ENCODE measurements around the gene ZNRF2.
A peak's percentile ranks its signal among the peaks of the same experiment; 100 is the strongest.

ZNRF2 gene

DNA sequence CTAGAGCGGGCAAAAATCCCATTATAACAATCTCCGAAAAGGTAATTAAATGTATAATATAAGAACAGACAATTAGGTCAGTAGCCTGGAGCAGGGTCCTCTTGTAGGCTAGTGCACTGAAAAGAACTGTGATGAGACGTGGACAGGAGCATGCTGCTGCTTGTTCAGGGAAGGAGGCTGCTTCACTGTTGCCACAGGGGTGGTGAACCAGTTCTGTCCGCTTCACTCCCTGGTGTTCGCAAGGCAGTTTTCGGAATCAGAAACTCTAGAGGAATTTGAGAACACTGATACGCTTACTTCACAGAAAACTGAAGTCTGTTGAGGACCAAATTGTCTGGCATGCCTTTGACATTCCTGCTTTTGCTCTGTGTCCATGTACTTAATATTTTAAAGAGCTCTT, 17.4 kb downstream of the ZNRF2 start:
- TF ChIP-seq POLR2A (IDR thresholded peaks at IDR 0.05; ENCODE audit: low read depth, low read length) (no peak), SPI1 (IDR thresholded peaks at IDR 0.05; ENCODE audit: low read depth, low read length) (no peak), TAF1 (IDR thresholded peaks at IDR 0.05; ENCODE audit: low read depth, low read length) (no peak), POLR2AphosphoS5 (IDR thresholded peaks at IDR 0.05; ENCODE audit: low read depth, low read length) (no peak), POU2F2 (IDR thresholded peaks at IDR 0.05; ENCODE audit: low read depth, low read length) (no peak), PAX5 (IDR thresholded peaks at IDR 0.05; ENCODE audit: insufficient read depth, low read length, severe bottlenecking) (no peak)
- FAIRE-seq, result no peak

DNA sequence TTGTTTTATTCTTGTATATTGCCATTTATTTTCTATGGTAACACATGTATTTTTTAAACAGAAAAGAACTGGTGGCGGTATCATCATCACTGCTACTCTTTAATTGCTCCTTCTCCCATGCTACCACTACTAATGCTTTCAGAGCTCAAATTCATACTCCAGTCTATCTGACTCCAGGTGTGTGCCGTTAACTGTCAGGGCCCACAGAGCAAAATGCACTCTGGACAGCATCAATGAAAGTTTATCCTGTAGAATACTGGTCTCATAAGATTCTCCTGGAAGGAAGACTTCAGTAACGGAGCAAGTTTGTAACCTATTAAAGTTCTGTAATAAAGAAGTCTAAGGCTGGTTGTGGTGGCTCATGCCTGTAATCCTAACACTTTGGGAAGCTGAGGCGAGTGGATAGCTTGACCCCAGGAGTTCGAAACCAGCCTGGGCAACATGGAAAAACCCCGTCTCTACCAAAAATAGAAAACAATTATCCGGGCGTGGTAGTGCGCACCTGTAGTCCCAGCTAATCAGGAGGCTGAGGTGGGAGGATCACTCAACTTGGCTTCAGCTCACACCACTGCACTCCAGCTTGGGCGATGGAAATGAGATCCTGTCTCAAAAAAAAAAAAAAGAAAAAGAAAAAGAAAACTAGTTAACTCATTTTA, 18.4 kb downstream of the ZNRF2 start:
- no peak for TF ChIP-seq POLR2A (IDR thresholded peaks at IDR 0.05; ENCODE audit: low read depth, low read length)
- TF ChIP-seq PAX5 (IDR thresholded peaks at IDR 0.05; ENCODE audit: insufficient read depth, low read length, severe bottlenecking), result no peak
- TF ChIP-seq POU2F2 (IDR thresholded peaks at IDR 0.05; ENCODE audit: low read depth, low read length), result no peak
- TF ChIP-seq POLR2AphosphoS5 (IDR thresholded peaks at IDR 0.05; ENCODE audit: low read depth, low read length), result no peak
- no peak for TF ChIP-seq TAF1 (IDR thresholded peaks at IDR 0.05; ENCODE audit: low read depth, low read length)
- no peak for TF ChIP-seq SPI1 (IDR thresholded peaks at IDR 0.05; ENCODE audit: low read depth, low read length)
- no peak for FAIRE-seq

More for the DNA sequence above, 17.4 kb downstream of the ZNRF2 start:
- no peak for DNase-seq (ENCODE audit: insufficient read length, low spot score)

DNA sequence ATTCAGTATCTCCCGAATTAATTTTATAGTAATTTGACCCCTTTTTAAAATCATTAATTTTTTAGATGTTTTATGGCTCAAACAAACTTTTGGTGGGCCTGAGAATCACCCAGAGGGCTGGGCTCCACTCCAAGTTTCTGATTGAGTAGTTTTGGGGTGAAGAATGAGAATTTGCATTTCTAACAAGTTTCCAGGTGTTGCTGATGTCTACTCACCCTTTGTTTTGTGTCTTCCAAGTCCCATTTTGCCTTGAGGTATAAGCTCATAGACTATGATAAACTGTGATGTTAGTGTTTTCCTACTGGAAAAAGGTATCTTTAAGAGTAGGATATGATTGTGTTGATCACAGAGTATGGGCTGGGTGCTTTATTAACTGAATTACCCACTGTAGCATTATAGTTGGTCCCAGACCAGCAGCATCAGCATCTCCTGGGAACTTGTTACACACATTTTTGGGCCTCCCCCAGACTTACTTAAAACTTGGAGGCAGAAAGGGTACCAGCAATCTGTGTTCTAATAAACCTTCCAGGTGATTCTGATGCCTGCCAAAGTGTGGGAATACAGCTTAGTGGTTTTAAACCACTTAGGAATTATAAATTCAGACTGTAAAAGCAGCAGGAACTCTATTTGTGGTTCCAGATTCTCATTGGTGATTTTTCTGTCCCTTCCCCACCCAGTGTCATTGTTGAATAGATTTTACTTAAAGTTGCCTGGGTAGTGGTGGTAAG, 19.1 kb downstream of the ZNRF2 start:
- no peak for TF ChIP-seq PAX5 (IDR thresholded peaks at IDR 0.05; ENCODE audit: insufficient read depth, low read length, severe bottlenecking)
- no peak for TF ChIP-seq POLR2AphosphoS5 (IDR thresholded peaks at IDR 0.05; ENCODE audit: low read depth, low read length)
- TF ChIP-seq POLR2A (IDR thresholded peaks at IDR 0.05; ENCODE audit: low read depth, low read length), result no peak
- TF ChIP-seq POU2F2 (IDR thresholded peaks at IDR 0.05; ENCODE audit: low read depth, low read length), result no peak
- no peak for TF ChIP-seq SPI1 (IDR thresholded peaks at IDR 0.05; ENCODE audit: low read depth, low read length)
- no peak for TF ChIP-seq TAF1 (IDR thresholded peaks at IDR 0.05; ENCODE audit: low read depth, low read length)
- no peak for DNase-seq (ENCODE audit: insufficient read length, low spot score)
- FAIRE-seq, result peak; percentile 75

More for the DNA sequence above, 18.4 kb downstream of the ZNRF2 start:
- no peak for DNase-seq (ENCODE audit: insufficient read length, low spot score)

DNA sequence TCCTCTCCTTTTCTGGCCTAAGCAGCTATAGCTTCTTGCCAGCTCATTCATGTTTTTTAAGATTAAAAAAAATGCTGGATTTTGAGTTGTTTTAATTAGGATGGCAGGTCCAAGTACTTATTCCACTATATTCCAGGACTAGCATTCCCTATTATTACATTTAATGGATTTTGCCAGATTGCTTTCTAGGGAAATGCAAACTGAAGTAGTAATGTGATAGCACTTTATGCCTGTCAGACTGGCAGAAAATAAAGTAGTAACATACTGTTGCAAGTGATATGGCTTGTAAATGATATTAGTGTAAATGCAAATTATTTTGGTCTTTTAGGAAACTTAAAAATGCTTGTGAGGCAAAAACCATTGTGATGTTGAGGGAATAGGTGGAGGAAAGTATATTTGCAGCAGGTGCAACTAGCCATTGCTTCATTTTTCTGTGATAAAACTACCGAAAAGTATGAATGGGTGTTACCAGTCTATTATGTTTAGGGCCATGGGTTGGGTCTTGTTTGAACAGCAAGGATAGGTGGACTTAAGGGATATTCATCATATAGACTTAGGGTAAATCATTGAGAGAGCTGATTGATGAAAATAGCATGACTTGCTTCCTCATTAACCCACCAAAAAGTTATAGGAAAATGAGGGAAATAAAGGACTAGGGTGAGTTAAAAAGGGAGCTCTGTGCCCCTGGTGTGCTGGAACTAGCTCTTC, 19.9 kb downstream of the ZNRF2 start:
- FAIRE-seq (no peak), DNase-seq (ENCODE audit: insufficient read length, low spot score) (no peak)
- TF ChIP-seq POLR2A (IDR thresholded peaks at IDR 0.05; ENCODE audit: low read depth, low read length) (no peak), TAF1 (IDR thresholded peaks at IDR 0.05; ENCODE audit: low read depth, low read length) (no peak)

DNA sequence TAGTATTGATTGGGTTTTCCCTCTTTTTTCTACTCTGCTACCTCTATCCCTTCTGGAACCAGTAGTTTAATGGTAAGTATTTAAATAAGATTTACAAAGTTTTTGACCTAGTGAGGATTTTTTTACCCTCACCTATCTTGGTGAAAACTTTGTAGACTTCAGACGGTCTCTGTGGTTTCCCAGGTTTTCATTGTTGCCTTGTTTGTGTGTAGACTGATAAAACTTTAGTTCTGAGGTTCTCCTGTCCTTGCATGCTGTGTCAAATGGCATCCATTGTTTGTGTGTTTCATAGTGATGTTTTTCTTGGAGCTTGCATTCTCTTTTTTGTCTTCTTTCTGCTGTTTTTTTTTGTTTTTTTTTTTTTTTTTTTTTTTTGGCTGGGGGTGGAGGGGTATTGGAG, 22.6 kb downstream of the ZNRF2 start:
- TF ChIP-seq POLR2A (IDR thresholded peaks at IDR 0.05; ENCODE audit: low read depth, low read length), result no peak
- no peak for TF ChIP-seq POLR2AphosphoS5 (IDR thresholded peaks at IDR 0.05; ENCODE audit: low read depth, low read length)
- TF ChIP-seq POU2F2 (IDR thresholded peaks at IDR 0.05; ENCODE audit: low read depth, low read length), result no peak
- no peak for TF ChIP-seq TAF1 (IDR thresholded peaks at IDR 0.05; ENCODE audit: low read depth, low read length)
- no peak for TF ChIP-seq PAX5 (IDR thresholded peaks at IDR 0.05; ENCODE audit: insufficient read depth, low read length, severe bottlenecking)
- TF ChIP-seq SPI1 (IDR thresholded peaks at IDR 0.05; ENCODE audit: low read depth, low read length), result no peak
- FAIRE-seq (no peak), DNase-seq (ENCODE audit: insufficient read length, low spot score) (no peak)

DNA sequence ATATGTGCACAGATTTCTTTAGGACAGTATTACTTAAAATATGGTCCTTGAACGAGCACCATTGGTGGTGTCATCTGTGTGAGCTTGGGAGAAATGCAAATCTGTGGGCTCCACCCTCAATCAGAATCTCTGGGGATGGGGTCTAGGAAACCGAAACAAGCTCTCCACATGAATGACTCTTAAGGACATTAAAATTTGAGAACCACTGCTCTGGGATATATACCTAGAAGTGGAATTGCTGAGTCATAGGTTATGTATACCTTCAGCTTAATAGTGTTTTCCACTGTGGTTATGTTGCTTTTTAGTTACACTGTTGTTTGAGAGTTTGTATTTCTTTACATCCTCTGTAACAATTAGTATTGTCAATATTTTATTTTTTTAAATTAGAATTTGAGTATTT, 24.0 kb downstream of the ZNRF2 start:
- TF ChIP-seq TAF1 (IDR thresholded peaks at IDR 0.05; ENCODE audit: low read depth, low read length), result no peak
- TF ChIP-seq POLR2AphosphoS5 (IDR thresholded peaks at IDR 0.05; ENCODE audit: low read depth, low read length), result no peak
- no peak for TF ChIP-seq POLR2A (IDR thresholded peaks at IDR 0.05; ENCODE audit: low read depth, low read length)
- no peak for TF ChIP-seq POU2F2 (IDR thresholded peaks at IDR 0.05; ENCODE audit: low read depth, low read length)
- TF ChIP-seq PAX5 (IDR thresholded peaks at IDR 0.05; ENCODE audit: insufficient read depth, low read length, severe bottlenecking), result no peak
- no peak for FAIRE-seq
- no peak for DNase-seq (ENCODE audit: insufficient read length, low spot score)

DNA sequence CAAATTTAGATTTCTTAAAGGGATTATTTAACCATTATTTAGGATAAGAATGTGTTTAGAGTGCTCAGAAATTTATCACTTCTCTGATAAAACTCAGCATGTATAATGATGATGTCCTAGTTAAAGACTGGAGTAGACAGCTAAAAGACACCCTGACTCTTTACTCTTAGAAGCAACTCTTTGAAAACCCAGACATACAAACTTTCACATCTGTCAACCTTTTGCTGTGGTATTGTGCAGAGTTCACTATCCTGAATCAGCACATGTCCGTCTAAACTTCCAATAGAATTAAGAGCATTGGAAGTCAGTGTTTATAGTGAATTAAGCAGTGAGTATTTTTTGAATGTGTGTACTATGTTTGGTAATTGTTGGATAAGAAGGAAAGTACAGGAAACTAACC, 24.9 kb downstream of the ZNRF2 start:
- TF ChIP-seq TAF1 (IDR thresholded peaks at IDR 0.05; ENCODE audit: low read depth, low read length) (no peak), POLR2AphosphoS5 (IDR thresholded peaks at IDR 0.05; ENCODE audit: low read depth, low read length) (no peak), POU2F2 (IDR thresholded peaks at IDR 0.05; ENCODE audit: low read depth, low read length) (no peak)
- DNase-seq (ENCODE audit: insufficient read length, low spot score), result no peak
- FAIRE-seq, result no peak

DNA sequence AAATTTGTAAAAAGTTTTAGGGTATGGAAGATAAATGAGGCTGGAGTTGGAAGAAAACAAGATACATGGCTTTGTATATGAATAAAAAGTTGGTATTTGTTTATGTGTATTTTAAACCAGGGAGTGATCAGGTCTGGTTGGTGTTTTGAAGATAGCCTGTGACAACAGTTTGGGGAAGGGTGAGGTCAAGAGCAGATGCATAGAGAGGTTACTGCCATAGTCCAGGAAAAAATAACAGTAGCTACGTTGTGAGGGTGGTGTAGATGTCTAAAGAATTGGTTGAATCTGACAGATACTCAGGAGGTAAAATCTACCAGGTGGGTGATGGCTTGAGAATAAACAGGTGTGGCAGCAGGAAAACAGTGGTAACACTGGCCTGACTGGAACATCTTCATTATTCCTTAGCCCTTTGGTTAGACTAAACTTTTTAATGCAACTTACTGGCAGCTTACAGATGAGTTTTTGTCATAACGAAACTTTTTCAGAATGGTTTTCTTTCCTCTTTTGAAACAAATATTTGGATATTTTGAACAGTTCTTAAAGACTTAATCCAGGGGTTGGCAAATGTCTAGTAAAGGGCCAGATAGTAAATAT, 25.5 kb downstream of the ZNRF2 start:
- peak; percentile 61 for FAIRE-seq
- no peak for TF ChIP-seq PAX5 (IDR thresholded peaks at IDR 0.05; ENCODE audit: insufficient read depth, low read length, severe bottlenecking)
- TF ChIP-seq SPI1 (IDR thresholded peaks at IDR 0.05; ENCODE audit: low read depth, low read length), result no peak
- no peak for TF ChIP-seq POLR2AphosphoS5 (IDR thresholded peaks at IDR 0.05; ENCODE audit: low read depth, low read length)
- no peak for TF ChIP-seq POU2F2 (IDR thresholded peaks at IDR 0.05; ENCODE audit: low read depth, low read length)
- TF ChIP-seq POLR2A (IDR thresholded peaks at IDR 0.05; ENCODE audit: low read depth, low read length), result no peak
- no peak for TF ChIP-seq TAF1 (IDR thresholded peaks at IDR 0.05; ENCODE audit: low read depth, low read length)
- no peak for DNase-seq (ENCODE audit: insufficient read length, low spot score)

DNA sequence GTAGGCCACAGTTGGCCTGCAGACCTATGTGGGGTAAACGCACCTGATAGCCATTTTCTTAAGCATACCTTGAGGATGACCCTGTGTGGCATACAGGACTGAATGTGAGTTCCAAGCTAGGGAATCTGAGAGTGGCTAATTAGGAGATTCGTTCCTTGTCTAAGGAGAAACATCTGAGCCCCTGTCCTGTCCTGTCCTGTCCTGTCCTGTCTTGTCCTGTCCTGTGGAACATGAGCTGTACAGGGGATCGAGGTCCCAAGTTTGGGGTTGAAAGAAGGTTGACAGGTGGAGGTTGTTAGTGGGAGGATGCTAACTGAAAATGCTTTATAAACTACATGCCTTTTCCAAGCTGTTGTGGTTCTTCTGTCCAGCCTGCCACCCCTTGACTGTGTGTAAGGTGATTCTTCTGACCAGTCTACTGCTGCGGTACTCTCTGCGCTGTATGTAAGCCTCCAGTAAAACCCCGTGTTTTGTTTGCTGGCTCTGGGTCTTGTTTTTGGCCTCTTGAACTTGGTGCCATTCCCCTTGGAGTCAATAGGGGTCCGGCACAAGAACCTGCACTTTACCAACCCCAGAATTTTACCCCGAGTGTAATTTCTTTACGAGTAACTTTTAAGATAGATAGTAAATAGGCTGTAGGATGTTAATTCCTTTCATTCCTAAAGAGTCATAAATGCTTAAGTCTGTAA, 26.4 kb downstream of the ZNRF2 start:
- TF ChIP-seq TAF1 (IDR thresholded peaks at IDR 0.05; ENCODE audit: low read depth, low read length) (no peak), POU2F2 (IDR thresholded peaks at IDR 0.05; ENCODE audit: low read depth, low read length) (no peak), SPI1 (IDR thresholded peaks at IDR 0.05; ENCODE audit: low read depth, low read length) (no peak), POLR2AphosphoS5 (IDR thresholded peaks at IDR 0.05; ENCODE audit: low read depth, low read length) (no peak)
- no peak for DNase-seq (ENCODE audit: insufficient read length, low spot score)
- FAIRE-seq, result no peak

All from GM12891 (cell line).